Measurements from ENCODE around the gene CLSTN3.

DNA sequence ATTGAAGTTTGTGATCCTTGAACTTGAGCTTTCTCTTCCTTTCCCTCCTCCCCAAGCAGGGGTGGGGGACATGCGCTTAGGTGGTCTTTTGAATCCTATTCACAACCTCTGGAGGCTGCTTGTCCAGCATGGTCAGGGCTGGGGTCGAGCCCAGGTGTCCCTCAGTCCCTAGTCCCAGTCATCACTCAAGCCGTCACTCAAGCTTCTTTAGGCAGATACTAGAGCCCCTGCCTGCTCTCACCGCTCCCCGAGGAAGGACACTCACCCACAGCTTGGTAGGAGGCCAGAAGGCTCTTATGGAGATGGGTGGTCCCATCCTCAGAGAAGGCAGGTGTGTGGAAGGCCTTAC is 20.6 kb upstream of the CLSTN3 start:
- TF ChIP-seq, protein P1, sequence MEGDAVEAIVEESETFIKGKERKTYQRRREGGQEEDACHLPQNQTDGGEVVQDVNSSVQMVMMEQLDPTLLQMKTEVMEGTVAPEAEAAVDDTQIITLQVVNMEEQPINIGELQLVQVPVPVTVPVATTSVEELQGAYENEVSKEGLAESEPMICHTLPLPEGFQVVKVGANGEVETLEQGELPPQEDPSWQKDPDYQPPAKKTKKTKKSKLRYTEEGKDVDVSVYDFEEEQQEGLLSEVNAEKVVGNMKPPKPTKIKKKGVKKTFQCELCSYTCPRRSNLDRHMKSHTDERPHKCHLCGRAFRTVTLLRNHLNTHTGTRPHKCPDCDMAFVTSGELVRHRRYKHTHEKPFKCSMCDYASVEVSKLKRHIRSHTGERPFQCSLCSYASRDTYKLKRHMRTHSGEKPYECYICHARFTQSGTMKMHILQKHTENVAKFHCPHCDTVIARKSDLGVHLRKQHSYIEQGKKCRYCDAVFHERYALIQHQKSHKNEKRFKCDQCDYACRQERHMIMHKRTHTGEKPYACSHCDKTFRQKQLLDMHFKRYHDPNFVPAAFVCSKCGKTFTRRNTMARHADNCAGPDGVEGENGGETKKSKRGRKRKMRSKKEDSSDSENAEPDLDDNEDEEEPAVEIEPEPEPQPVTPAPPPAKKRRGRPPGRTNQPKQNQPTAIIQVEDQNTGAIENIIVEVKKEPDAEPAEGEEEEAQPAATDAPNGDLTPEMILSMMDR (tag by site-specific recombination; IDR thresholded peaks at IDR 0.05): no peak
- TF ChIP-seq ZNF530 (tag by site-specific recombination; IDR thresholded peaks at IDR 0.05; ENCODE audit: low read depth) (no peak), ZNF274 (IDR thresholded peaks at IDR 0.05; ENCODE audit: low read length) (no peak), ZNF274 (tag by site-specific recombination; IDR thresholded peaks at IDR 0.05; ENCODE audit: borderline replicate concordance) (no peak), HOXD13 (CRISPR knock-in tag; IDR thresholded peaks at IDR 0.05; ENCODE audit: borderline replicate concordance) (no peak)
- TF ChIP-seq, protein P2, sequence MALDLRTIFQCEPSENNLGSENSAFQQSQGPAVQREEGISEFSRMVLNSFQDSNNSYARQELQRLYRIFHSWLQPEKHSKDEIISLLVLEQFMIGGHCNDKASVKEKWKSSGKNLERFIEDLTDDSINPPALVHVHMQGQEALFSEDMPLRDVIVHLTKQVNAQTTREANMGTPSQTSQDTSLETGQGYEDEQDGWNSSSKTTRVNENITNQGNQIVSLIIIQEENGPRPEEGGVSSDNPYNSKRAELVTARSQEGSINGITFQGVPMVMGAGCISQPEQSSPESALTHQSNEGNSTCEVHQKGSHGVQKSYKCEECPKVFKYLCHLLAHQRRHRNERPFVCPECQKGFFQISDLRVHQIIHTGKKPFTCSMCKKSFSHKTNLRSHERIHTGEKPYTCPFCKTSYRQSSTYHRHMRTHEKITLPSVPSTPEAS (tag by site-specific recombination; IDR thresholded peaks at IDR 0.05): no peak

Measured in HEK293 (cell line).